ENCODE measurements around the gene KLF5.

DNA sequence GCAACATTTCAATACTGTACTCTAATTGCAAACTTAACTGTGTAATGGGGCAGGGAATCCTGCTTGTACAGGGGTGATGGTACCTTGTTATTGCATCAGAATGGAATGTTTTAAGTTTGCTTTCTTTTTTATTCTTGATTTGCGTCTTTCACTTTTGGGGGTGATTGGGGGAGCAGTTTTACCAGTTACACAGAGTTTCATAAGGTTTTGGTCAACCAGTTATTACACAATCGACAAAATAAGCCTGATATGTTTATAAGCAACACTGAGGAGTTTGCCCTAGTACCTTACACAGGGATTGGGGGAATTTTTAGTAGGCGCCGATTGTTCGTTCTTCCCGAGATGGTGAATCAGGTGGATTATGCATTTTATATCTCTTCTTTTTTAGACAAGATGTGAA is 2.7 kb downstream of the KLF5 start:
- TF ChIP-seq, protein P1, sequence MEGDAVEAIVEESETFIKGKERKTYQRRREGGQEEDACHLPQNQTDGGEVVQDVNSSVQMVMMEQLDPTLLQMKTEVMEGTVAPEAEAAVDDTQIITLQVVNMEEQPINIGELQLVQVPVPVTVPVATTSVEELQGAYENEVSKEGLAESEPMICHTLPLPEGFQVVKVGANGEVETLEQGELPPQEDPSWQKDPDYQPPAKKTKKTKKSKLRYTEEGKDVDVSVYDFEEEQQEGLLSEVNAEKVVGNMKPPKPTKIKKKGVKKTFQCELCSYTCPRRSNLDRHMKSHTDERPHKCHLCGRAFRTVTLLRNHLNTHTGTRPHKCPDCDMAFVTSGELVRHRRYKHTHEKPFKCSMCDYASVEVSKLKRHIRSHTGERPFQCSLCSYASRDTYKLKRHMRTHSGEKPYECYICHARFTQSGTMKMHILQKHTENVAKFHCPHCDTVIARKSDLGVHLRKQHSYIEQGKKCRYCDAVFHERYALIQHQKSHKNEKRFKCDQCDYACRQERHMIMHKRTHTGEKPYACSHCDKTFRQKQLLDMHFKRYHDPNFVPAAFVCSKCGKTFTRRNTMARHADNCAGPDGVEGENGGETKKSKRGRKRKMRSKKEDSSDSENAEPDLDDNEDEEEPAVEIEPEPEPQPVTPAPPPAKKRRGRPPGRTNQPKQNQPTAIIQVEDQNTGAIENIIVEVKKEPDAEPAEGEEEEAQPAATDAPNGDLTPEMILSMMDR (IDR thresholded peaks at IDR 0.05; ENCODE audit: low read depth, low read length, poor library complexity, severe bottlenecking) = no peak
- TF ChIP-seq EZH2phosphoT487 (IDR thresholded peaks at IDR 0.05; ENCODE audit: borderline replicate concordance, low read length) = no peak

All from DOHH2 (cell line).